K562 (cell line): ENCODE data around the gene SCAMP2. TPM values are rescaled to one million over a fixed set of nuclear protein-coding genes. Genes with fewer than 3 reads are reported as not detected.

Experiments used
- ATAC-seq: fragments of 200-7000 bp; cut with Tn5 transposase; 3 replicates; pipeline ENCODE4 v1.9.1; 2020; ENCODE audit warnings: moderate library complexity
- BruUV-seq: library from RNA; stranded (reverse); fragments of 400-500 nt; replicated peaks from 2 replicates; lab custom pipeline; 2021; lab: Mats Ljungman, UMichigan
- CTCF ChIA-PET: fragments of 300-600 bp; formaldehyde crosslinking; extraction: SDS; loops from one replicate; lab custom pipeline; 2021; ENCODE audit warnings: low intra/inter-chr PET ratio; lab: Yijun Ruan, JAX
- POLR2A ChIA-PET: fragments of 300-600, 350-650 bp; sonication (Branson Sonifier 250); formaldehyde crosslinking; extraction: SDS; loops from one replicate; lab custom pipeline; 2021; ENCODE audit warnings: antibody characterized with exemption, inconsistent platforms; lab: Yijun Ruan, JAX
- DNase-seq, 4 experiments: peaks; one replicate each; pipeline versions ENCODE4 v3.0.0 to v3.0.0-alpha.2; 2011 to 2018; ENCODE audit warnings: low spot score in 3 of 4, mixed read lengths in 3 of 4; ENCODE audit errors: extremely low read depth in 1 of 4
- FAIRE-seq: peaks from 2 replicates; lab custom pipeline; 2011; peaks lifted over from hg19 to GRCh38; lab: Jason Lieb, UNC
- H2AFZ ChIP-seq: 2 replicates; pipeline ENCODE4 v1.6.0; 2011; ENCODE audit warnings: low read depth, low read length, control low read depth, inconsistent platforms
- H3K27ac ChIP-seq: fragments of 200-600 bp; 3 replicates; pipeline ENCODE4 v1.8.0; 2011; ENCODE audit warnings: low read depth, mild to moderate bottlenecking, control low read depth, inconsistent platforms, low read length, moderate library complexity, mixed read lengths; ENCODE audit errors: extremely low read depth
- H3K27me3 ChIP-seq, 2 experiments: fragments of 300-600 bp in 1 of 2; 2 replicates in 1 of 2; 3 replicates in 1 of 2; pipeline versions ENCODE4 v1.6.0 to v1.8.0; 2011; ENCODE audit warnings: inconsistent platforms in 2 of 2, low read length in 2 of 2, mild to moderate bottlenecking in 1 of 2, mixed read lengths in 1 of 2, moderate library complexity in 1 of 2; ENCODE audit not compliant: control insufficient read depth in 2 of 2, insufficient read depth in 2 of 2
- H3K36me3 ChIP-seq: fragments of 300-600 bp; 3 replicates; pipeline ENCODE4 v1.8.0; 2011; ENCODE audit warnings: mild to moderate bottlenecking, low read length, inconsistent platforms; ENCODE audit not compliant: control insufficient read depth, insufficient read depth
- H3K4me1 ChIP-seq, 2 experiments: fragments of 200-600 bp in 1 of 2; replicated peaks in 1 of 2; 2 replicates in 1 of 2; 3 replicates in 1 of 2; pipeline versions ENCODE4 v1.5.1 to v1.8.0; 2011; ENCODE audit warnings: inconsistent platforms in 2 of 2, low read length in 2 of 2, mild to moderate bottlenecking in 1 of 2, mixed read lengths in 1 of 2, moderate library complexity in 1 of 2; ENCODE audit not compliant: control insufficient read depth in 2 of 2, insufficient read depth in 2 of 2
- H3K4me2 ChIP-seq: 2 replicates; pipeline ENCODE4 v1.6.1; 2011; ENCODE audit warnings: low read length, control low read depth, inconsistent platforms, mixed read lengths; ENCODE audit not compliant: insufficient read depth
- H3K4me3 ChIP-seq: fragments of 200-600 bp; sonication (generic), shearing (Covaris generic); 2 replicates; pipeline ENCODE4 v1.5.1; 2016; ENCODE audit warnings: control low read depth, inconsistent platforms
- H3K79me2 ChIP-seq: fragments of 200-600 bp; 3 replicates; pipeline ENCODE4 v1.8.0; 2011; ENCODE audit warnings: low read length, inconsistent platforms; ENCODE audit not compliant: control insufficient read depth, insufficient read depth
- H3K9ac ChIP-seq, 2 experiments: 2 replicates each; pipeline versions ENCODE4 v1.6.0 to v1.6.1; 2011; ENCODE audit warnings: low read depth in 2 of 2, low read length in 2 of 2, control low read depth in 1 of 2, inconsistent platforms in 1 of 2, mild to moderate bottlenecking in 1 of 2, mixed read lengths in 1 of 2; ENCODE audit not compliant: insufficient read depth in 1 of 2
- H3K9me1 ChIP-seq: one replicate; pipeline ENCODE4 v1.6.0; 2011; ENCODE audit warnings: inconsistent platforms, mild to moderate bottlenecking, low read length, moderate library complexity; ENCODE audit not compliant: control insufficient read depth, insufficient read depth
- H3K9me3 ChIP-seq: replicated peaks from 2 replicates; pipeline ENCODE4 v1.5.1; 2011; ENCODE audit warnings: low read depth, low read length, inconsistent platforms; ENCODE audit not compliant: control insufficient read depth, insufficient read depth
- H4K20me1 ChIP-seq: replicated peaks from 2 replicates; pipeline ENCODE4 v1.6.1; 2011; ENCODE audit warnings: low read length, inconsistent platforms, mixed read lengths; ENCODE audit not compliant: control insufficient read depth, insufficient read depth
- HDAC2 ChIP-seq: fragments of 450-650 bp; IDR thresholded peaks from 2 replicates; pipeline ENCODE4 v1.6.1; 2016; ENCODE audit warnings: mild to moderate bottlenecking
- TAF9B ChIP-seq: fragments of 450-650 bp; IDR thresholded peaks from 2 replicates; pipeline ENCODE4 v1.6.1; 2018; ENCODE audit warnings: mild to moderate bottlenecking; ENCODE audit not compliant: partially characterized antibody
- TEAD4 ChIP-seq, 2 experiments: sonication (generic) in 1 of 2; formaldehyde crosslinking in 1 of 2; IDR thresholded peaks; 2 replicates each; pipeline versions ENCODE4 v1.6.1 to v1.8.0; 2012 to 2022; ENCODE audit warnings: borderline replicate concordance in 1 of 2, inconsistent platforms in 1 of 2, low read length in 1 of 2, mild to moderate bottlenecking in 1 of 2, missing genetic modification reagents in 1 of 2
- TFAM ChIP-seq: fragments of 250-450 bp; sonication (Bioruptor Pico); conservative IDR thresholded peaks from 2 replicates; pipeline ENCODE4 v1.5.0; 2021; ENCODE audit warnings: mild to moderate bottlenecking, moderate library complexity
- WGBS: fragments of 100-300 bp; shearing (Covaris generic); methylation state at CpG from one replicate; pipeline ENCODE4 v1.1.6; 2016; ENCODE audit warnings: low coverage, mixed read lengths; ENCODE audit not compliant: insufficient coverage; ENCODE audit errors: missing lambda C conversion rate; 5-methylcytosine and 5-hydroxymethylcytosine counted together
- in situ Hi-C: fragments of 300-500 bp; cut with MboI; formaldehyde crosslinking; loops from 4 replicates; pipeline ENCODE4 v1.15.0; 2018; ENCODE audit warnings: inconsistent platforms, mixed read lengths
- intact Hi-C: fragments of 100-400 bp; cut with micrococcal nuclease; formaldehyde crosslinking; loops from 2 replicates; pipeline ENCODE4 v1.14.2; 2022
- polyA plus RNA-seq, 8 experiments: library from polyadenylated mRNA; depleted of rRNA in 4 of 8; stranded (reverse) in 5 of 8; unstranded in 3 of 8; fragments of >200 nt; fragmentation: Nextera tagmentation in 2 of 8; fragmentation: Illumina TruSeq in 1 of 8; extraction: Ambion mirVana in 2 of 8; extraction: Trizol in 1 of 8; gene quantifications; 2 replicates each; pipeline versions ENCODE4 v1.2.1 to v1.2.3, GENCODE V29; 2011 to 2014; ENCODE audit warnings: inconsistent platforms in 1 of 8, missing spikeins in 1 of 8
- total RNA-seq, 7 experiments: library from RNA; depleted of rRNA in 6 of 7; stranded (reverse); fragments of >200 nt in 6 of 7; fragmentation: Illumina TruSeq in 2 of 7; extraction: Trizol in 2 of 7; gene quantifications; 2 replicates each; pipeline versions ENCODE4 v1.2.1 to v1.2.3, GENCODE V29; 2011 to 2021; ENCODE audit warnings: low replicate concordance in 1 of 7
- TF ChIP-seq, protein P1 (sequence below): sonication (generic); formaldehyde crosslinking; IDR thresholded peaks from 2 replicates; pipeline ENCODE4 v1.9.0; 2022; ENCODE audit warnings: mild to moderate bottlenecking, missing genetic modification reagents

The SCAMP2 gene
- total and polyA plus RNA-seq, 9 of the 15 experiments (the other 6 are each of a cell fraction or from before 2014, with no cell fraction given) = 5.9 to 61.1 (median 20.1) TPM

DNA sequence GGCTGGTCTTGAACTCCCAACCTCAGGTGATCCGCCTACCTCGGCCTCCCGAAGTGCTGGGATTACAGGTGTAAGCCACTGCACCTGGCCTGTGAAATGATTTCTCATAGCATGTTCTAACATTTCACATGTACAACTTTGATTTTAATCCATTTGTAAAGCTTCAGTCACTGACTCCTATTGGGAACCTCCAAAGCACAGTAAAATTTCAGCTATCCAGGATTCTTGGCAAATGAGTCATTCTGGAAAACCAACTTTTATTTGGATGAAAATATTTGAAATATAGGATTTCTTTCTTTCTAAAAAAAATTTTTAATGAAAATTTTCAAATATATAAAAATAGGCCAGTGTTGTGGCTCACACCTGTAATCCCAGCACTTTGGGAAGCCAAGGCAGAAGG is 63.2 kb downstream of the SCAMP2 start:
- H3K79me2 ChIP-seq = no peaks in the 10 kb centered on the region
- no peak overlapping the region for H3K4me2 ChIP-seq
- no peaks in the 10 kb centered on the region for H3K36me3 ChIP-seq
- no peaks in the 10 kb centered on the region for H3K9me1 ChIP-seq
- FAIRE-seq (no peak), ATAC-seq (no peak), DNase-seq (no peak)
- H3K27ac ChIP-seq = no peak overlapping the region
- in situ Hi-C loops (no loop called here), intact Hi-C loops (no loop called here)
- POLR2A ChIA-PET = interaction anchor here (0.6 to 1.7 kb wide), 5 partner anchors 9 to 50 kb away, joined by 3 to 8 read pairs (median 4); no protein-coding TSS in a partner anchor
- peaks cover 0 to 21% of the 10 kb centered on the region in 2 experiments; a peak in 2 of 5 replicates for H3K27me3 ChIP-seq
- no TSS peak for BruUV-seq
- H2AFZ ChIP-seq = no peak overlapping the region
- TF ChIP-seq, protein P1, sequence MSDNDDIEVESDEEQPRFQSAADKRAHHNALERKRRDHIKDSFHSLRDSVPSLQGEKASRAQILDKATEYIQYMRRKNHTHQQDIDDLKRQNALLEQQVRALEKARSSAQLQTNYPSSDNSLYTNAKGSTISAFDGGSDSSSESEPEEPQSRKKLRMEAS (CRISPR knock-in tag) = no peak
- TF ChIP-seq TEAD4 (IDR thresholded peaks at IDR 0.05; ENCODE audit: low read length) (no peak), TEAD4 (CRISPR knock-in tag; IDR thresholded peaks at IDR 0.05; ENCODE audit: borderline replicate concordance) (no peak), HDAC2 (no peak), TAF9B (no peak)
- no peaks in the 10 kb centered on the region for H3K9me3 ChIP-seq
- peaks cover 0 to 7% of the 10 kb centered on the region in 2 experiments; a peak in 2 of 5 replicates for H3K4me1 ChIP-seq
- 0% methylated on average over 3 of the region's 3 CpGs for WGBS
- CTCF ChIA-PET = no interaction called here
- no peak overlapping the region for H3K4me3 ChIP-seq
- no peak overlapping the region for H3K9ac ChIP-seq
- no peaks in the 10 kb centered on the region; the same call in 1 of the 2 replicates for H4K20me1 ChIP-seq

DNA sequence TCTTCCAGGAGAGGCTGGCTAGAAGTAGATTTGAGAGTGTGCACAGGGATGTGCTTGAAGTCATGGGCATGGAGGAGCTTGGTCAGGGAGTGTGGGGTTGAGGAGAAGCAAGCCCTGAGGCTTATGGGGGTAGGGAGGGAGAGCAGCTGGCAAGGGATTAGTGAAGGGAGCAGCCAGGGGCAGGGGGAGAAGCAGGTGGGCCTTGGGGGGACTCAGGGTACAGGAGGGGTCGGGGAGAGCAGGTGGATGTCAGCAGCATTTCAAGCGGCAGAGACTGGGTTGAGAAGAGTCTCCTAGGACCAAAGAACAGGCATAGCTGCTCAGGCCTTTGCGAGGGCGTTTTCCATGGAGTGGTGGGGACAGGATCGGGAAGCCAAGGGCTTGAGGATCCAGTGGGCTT is 63.9 kb downstream of the SCAMP2 start:
- POLR2A ChIA-PET = interaction anchor here (0.6 to 1.7 kb wide), 3 partner anchors 9 to 19 kb away, joined by 3 to 8 read pairs (median 3); no protein-coding TSS in a partner anchor
- WGBS = 4% methylated on average over 4 of the region's 5 CpGs

More for the DNA sequence above, 63.9 kb downstream of the SCAMP2 start:
- no peaks in the 10 kb centered on the region for H3K9me1 ChIP-seq
- H3K4me2 ChIP-seq = no peak overlapping the region
- no peak overlapping the region for H3K4me3 ChIP-seq
- no peak overlapping the region for H2AFZ ChIP-seq
- DNase-seq (no peak), FAIRE-seq (no peak), ATAC-seq (no peak; the same call in 2 of the 3 replicates)
- no peak overlapping the region; a peak in 1 of 4 replicates for H3K9ac ChIP-seq
- in situ Hi-C loops (no loop called here), intact Hi-C loops (no loop called here)
- TF ChIP-seq TFAM (CRISPR knock-in tag) = no peak
- H3K36me3 ChIP-seq = peaks cover under 1% of the 10 kb centered on the region; the same call in 1 of the 3 replicates
- H3K27me3 ChIP-seq = peaks cover 0 to 21% of the 10 kb centered on the region in 2 experiments; a peak in 2 of 5 replicates
- no peaks in the 10 kb centered on the region for H3K9me3 ChIP-seq
- H3K79me2 ChIP-seq = no peaks in the 10 kb centered on the region
- H3K27ac ChIP-seq = no peak overlapping the region
- BruUV-seq = no TSS peak
- no peaks in the 10 kb centered on the region; the same call in 1 of the 2 replicates for H4K20me1 ChIP-seq
- CTCF ChIA-PET = no interaction called here
- peaks cover 0 to 7% of the 10 kb centered on the region in 2 experiments; a peak in 2 of 5 replicates for H3K4me1 ChIP-seq
